Spleen (tissue), 11 donors: Measurements from ENCODE around the gene NCOA7. TPM values are rescaled to one million over a fixed set of nuclear protein-coding genes. Genes with fewer than 3 reads are reported as not detected.

ENCODE experiments used
- DNase-seq: peaks from one replicate; pipeline ENCODE4 v3.0.0-alpha.2; 2020
- H3K27ac ChIP-seq, 8 donors: fragments of 200-600 bp; sonication (generic) in 7 of 8; 1 replicate in 4 of 8; 2 replicates in 4 of 8; pipeline versions ENCODE4 v1.5.0 to v1.8.0; 2016 to 2021; ENCODE audit warnings: inconsistent platforms in 4 of 8, mild to moderate bottlenecking in 4 of 8, moderate library complexity in 1 of 8
- H3K27me3 ChIP-seq, 7 donors: fragments of 200-600 bp; sonication (generic) in 6 of 7; replicated peaks in 1 of 7; 1 replicate in 4 of 7; 2 replicates in 3 of 7; pipeline versions ENCODE4 v1.5.0 to v1.8.0; 2016 to 2021; ENCODE audit warnings: inconsistent platforms in 3 of 7, mild to moderate bottlenecking in 1 of 7
- H3K36me3 ChIP-seq, 6 donors: fragments of 200-600 bp; sonication (generic) in 5 of 6; 1 replicate in 4 of 6; 2 replicates in 2 of 6; pipeline versions ENCODE4 v1.5.0 to v1.8.0; 2016 to 2021; ENCODE audit warnings: inconsistent platforms in 2 of 6
- H3K4me1 ChIP-seq, 6 donors: fragments of 200-600 bp; sonication (generic) in 5 of 6; 1 replicate in 3 of 6; 2 replicates in 3 of 6; pipeline versions ENCODE4 v1.5.0 to v1.8.0; 2016 to 2021; ENCODE audit warnings: inconsistent platforms in 3 of 6
- H3K4me3 ChIP-seq, 8 donors: fragments of 200-600 bp; sonication (generic) in 7 of 8; 1 replicate in 4 of 8; 2 replicates in 4 of 8; pipeline versions ENCODE4 v1.5.0 to v1.8.0; 2016 to 2021; ENCODE audit warnings: inconsistent platforms in 4 of 8, mild to moderate bottlenecking in 4 of 8, moderate library complexity in 2 of 8
- H3K9me3 ChIP-seq, 8 donors: fragments of 200-600 bp; sonication (generic) in 7 of 8; 1 replicate in 4 of 8; 2 replicates in 4 of 8; pipeline versions ENCODE4 v1.5.0 to v1.8.0; 2016 to 2021; ENCODE audit warnings: inconsistent platforms in 4 of 8
- CTCF ChIP-seq, 11 experiments: fragments of 200-600 bp in 7 of 11; fragments of 450-650 bp in 4 of 11; sonication (generic) in 4 of 11; IDR thresholded peaks in 8 of 11; conservative IDR thresholded peaks in 3 of 11; 1 replicate in 7 of 11; 2 replicates in 4 of 11; pipeline versions ENCODE4 v1.4.0 to v1.8.0; 2016 to 2021; ENCODE audit warnings: antibody characterized with exemption in 11 of 11, inconsistent platforms in 4 of 11, mild to moderate bottlenecking in 1 of 11
- POLR2A ChIP-seq, 3 donors: fragments of 450-650 bp; IDR thresholded peaks; one replicate each; pipeline ENCODE4 v1.5.1; 2017; ENCODE audit warnings: antibody characterized with exemption in 3 of 3, mild to moderate bottlenecking in 1 of 3
- POLR2AphosphoS5 ChIP-seq, 3 donors: sonication (generic); formaldehyde crosslinking; IDR thresholded peaks; one replicate each; pipeline ENCODE4 v1.5.1; 2017; ENCODE audit warnings: antibody characterized with exemption in 3 of 3
- WGBS, 5 donors: extraction: QIAGEN DNeasy Blood & Tissue Kit in 3 of 5; methylation state at CpG; one replicate each; pipeline versions ENCODE4 v1.1.5 to v1.1.7; 2013 to 2018; 5-methylcytosine and 5-hydroxymethylcytosine counted together
- intact Hi-C: fragments of 100-400 bp; cut with DNase I; formaldehyde crosslinking; loops from one replicate; pipeline ENCODE4 v1.15.0; 2023; ENCODE audit warnings: low total_unique reads
- polyA plus RNA-seq, 3 donors: library from polyadenylated mRNA; stranded (reverse); fragments of 200-250 nt; gene quantifications; one replicate each; pipeline ENCODE4 v1.2.1, GENCODE V29; 2013
- total RNA-seq, 7 donors: library from RNA; depleted of rRNA in 3 of 7; stranded (reverse); fragments of >200 nt in 3 of 7; fragmentation: NEBNext Ultra II Directional in 4 of 7; extraction: Animal tissue kit (Norgen Biotek cat#: 25700) in 4 of 7; gene quantifications; one replicate each; pipeline versions ENCODE4 v1.1.0 to v1.2.1, GENCODE V29; 2016 to 2021
- donor health status: healthy with polysubstance abuse.
- donor health status: DM: no; HTN: no; CAD: no; lungs with moderate emphysema.
- donor health status: DM: no; HTN: no; CAD: no.
- donor health status: Bipolar disorder and iron deficiency.
- donor health status: healthy.
- donor health status: DM: no; HTN: no; CAD: no.
- donor health status: DM: yes; HTN: yes; CAD: no.

NCOA7 gene
- total and polyA plus RNA-seq, 10 donors = 11.8 to 84.3 (median 43.1) TPM

DNA sequence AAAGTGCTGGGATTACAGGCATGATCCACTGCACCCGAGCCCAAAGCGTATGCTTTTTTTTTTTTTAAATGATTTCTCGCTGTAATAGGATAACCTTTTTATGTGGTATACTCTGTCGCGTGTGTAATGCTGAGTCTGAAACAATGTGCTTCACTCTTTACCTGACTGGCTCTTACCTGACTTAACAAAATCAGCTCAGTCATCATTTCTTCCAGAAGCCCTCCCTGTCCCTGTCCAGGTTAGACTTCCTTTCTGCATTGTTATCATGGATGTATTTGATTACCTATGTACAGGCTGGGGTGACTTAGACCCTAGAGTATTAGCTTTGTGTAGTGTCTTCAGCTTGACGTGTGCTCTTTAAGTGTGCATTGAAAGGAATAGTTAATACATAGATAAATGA, 67.1 kb downstream of the NCOA7 start:
- TF ChIP-seq POLR2A (IDR thresholded peaks at IDR 0.05) = no peak
- no peak for TF ChIP-seq POLR2AphosphoS5 (IDR thresholded peaks at IDR 0.05)
- TF ChIP-seq CTCF (IDR thresholded peaks at IDR 0.05 in 8 of 11, conservative IDR thresholded peaks at IDR 0.05 in 3 of 11) = no peak
- H3K27ac ChIP-seq = no peak overlapping the region
- intact Hi-C loops = loop anchor here (10.0 kb wide), 1 partner anchor 97 kb away; the partner anchor contains the start of gene HINT3
- no peak for DNase-seq
- no peaks in the 10 kb centered on the region for H3K27me3 ChIP-seq
- H3K4me1 ChIP-seq = peaks cover 0 to 25% (median 12%) of the 10 kb centered on the region in 6 donors
- peaks cover 0 to 40% (median 7%) of the 10 kb centered on the region in 6 donors for H3K36me3 ChIP-seq
- 84 to 98% (median 93%) methylated on average over 6 of the region's 6 CpGs for WGBS, 5 donors
- H3K4me3 ChIP-seq = no peak overlapping the region
- H3K9me3 ChIP-seq = peaks cover 0 to 1% (median 0%) of the 10 kb centered on the region in 8 donors

GRCh38 chr6:125858427-125859320, 67.9 kb downstream of the NCOA7 start:
- Histone ChIP-seq H3K36me3 (peaks cover 0 to 40% (median 7%) of the 10 kb centered on the region in 6 donors), H3K27me3 (no peaks in the 10 kb centered on the region), H3K9me3 (no peaks in the 10 kb centered on the region), H3K27ac (no peak overlapping the region), H3K4me3 (no peak overlapping the region), H3K4me1 (peaks cover 0 to 17% (median 4%) of the 10 kb centered on the region in 6 donors)
- 57 to 69% (median 61%) methylated on average over 7 of the region's 7 CpGs for WGBS, 5 donors
- TF ChIP-seq POLR2A (IDR thresholded peaks at IDR 0.05) (no peak), POLR2AphosphoS5 (IDR thresholded peaks at IDR 0.05) (peak in 1 of 3 donors; percentile 55), CTCF (IDR thresholded peaks at IDR 0.05 in 8 of 11, conservative IDR thresholded peaks at IDR 0.05 in 3 of 11) (peak in 9 of 11 experiments; percentile 16 to 66 (median 51))
- DNase-seq = no peak
- intact Hi-C loops = loop anchor here (10.0 kb wide), 1 partner anchor 96 kb away; the partner anchor contains the start of gene HINT3

DNA sequence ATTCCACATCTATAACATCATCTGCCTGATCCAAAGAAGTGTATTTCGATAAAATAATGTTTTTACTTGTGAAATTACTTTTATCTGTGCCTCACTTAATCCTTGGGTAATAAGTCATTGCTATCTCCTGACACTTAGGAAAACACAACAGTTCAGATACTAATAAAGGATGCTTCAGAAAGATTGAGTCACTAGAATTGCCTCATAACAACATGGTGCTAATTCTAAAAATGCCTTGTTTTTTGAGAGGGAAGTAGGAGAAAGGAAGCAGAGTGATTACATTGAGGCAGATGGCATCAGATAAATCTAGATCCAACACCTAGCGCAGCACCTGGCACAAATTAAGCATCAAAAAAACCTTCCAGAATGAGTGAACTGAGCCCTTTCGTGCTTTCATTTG, 69.0 kb downstream of the NCOA7 start:
- intact Hi-C loops = loop anchor here (10.0 kb wide), 1 partner anchor 95 kb away; the partner anchor contains the start of gene HINT3
- Histone ChIP-seq H3K27ac (no peak overlapping the region), H3K36me3 (peaks cover 0 to 40% (median 7%) of the 10 kb centered on the region in 6 donors), H3K4me3 (no peak overlapping the region), H3K9me3 (no peaks in the 10 kb centered on the region), H3K4me1 (peaks cover 0 to 9% (median 2%) of the 10 kb centered on the region in 6 donors), H3K27me3 (no peaks in the 10 kb centered on the region)
- no peak for TF ChIP-seq CTCF (IDR thresholded peaks at IDR 0.05 in 8 of 11, conservative IDR thresholded peaks at IDR 0.05 in 3 of 11)
- no peak for TF ChIP-seq POLR2A (IDR thresholded peaks at IDR 0.05)
- TF ChIP-seq POLR2AphosphoS5 (IDR thresholded peaks at IDR 0.05) = no peak
- no peak for DNase-seq
- 86 to 97% (median 90%) methylated on average over 3 of the region's 3 CpGs for WGBS, 5 donors

DNA sequence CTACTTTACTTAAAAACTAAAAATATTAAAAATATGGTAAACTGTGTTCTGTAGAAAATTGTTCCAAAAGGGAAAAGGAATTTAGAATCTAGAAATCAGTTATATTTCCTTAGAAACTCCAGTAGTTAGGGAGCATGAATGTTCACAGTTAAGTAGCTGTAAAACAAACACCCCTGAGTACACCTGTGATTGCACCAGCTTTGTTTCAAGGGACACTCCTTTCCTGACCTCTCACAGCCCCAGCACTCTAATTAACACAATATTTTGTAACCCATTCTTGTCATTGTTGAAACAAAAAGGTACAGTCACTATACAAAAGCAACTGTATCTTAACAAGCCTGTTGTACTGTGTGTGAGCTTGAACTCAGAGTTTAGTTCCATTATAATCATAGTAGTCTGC, 72.3 kb downstream of the NCOA7 start:
- peaks cover 0 to 10% (median 0%) of the 10 kb centered on the region in 6 donors for H3K36me3 ChIP-seq
- TF ChIP-seq POLR2A (IDR thresholded peaks at IDR 0.05) (no peak), POLR2AphosphoS5 (IDR thresholded peaks at IDR 0.05) (no peak), CTCF (IDR thresholded peaks at IDR 0.05 in 8 of 11, conservative IDR thresholded peaks at IDR 0.05 in 3 of 11) (no peak)
- H3K4me1 ChIP-seq = peaks cover 0 to 9% (median 2%) of the 10 kb centered on the region in 6 donors
- no peaks in the 10 kb centered on the region for H3K27me3 ChIP-seq
- intact Hi-C loops = no loop called here
- H3K4me3 ChIP-seq = no peak overlapping the region
- no peaks in the 10 kb centered on the region for H3K9me3 ChIP-seq
- DNase-seq = no peak
- no peak overlapping the region for H3K27ac ChIP-seq
